ENCODE results near the gene GRID2.

GRID2 gene

GRCh38 chr4:92988301-92988700 lies 684.5 kb downstream of the GRID2 start:
- DNase-seq = no peak

- no peak for DNase-seq
Observed at GRCh38 chr4:92992758-92993157, 689.0 kb downstream of the GRID2 start.

- DNase-seq = no peak
Observed at GRCh38 chr4:92994727-92995126, 691.0 kb downstream of the GRID2 start.

GRCh38 chr4:92996533-92996932 lies 692.8 kb downstream of the GRID2 start:
- DNase-seq = no peak

- DNase-seq = no peak
Observed at GRCh38 chr4:93000910-93001309, 697.1 kb downstream of the GRID2 start.

- no peak for DNase-seq
Observed at GRCh38 chr4:93002240-93002639, 698.5 kb downstream of the GRID2 start.

- no peak for DNase-seq
Observed at GRCh38 chr4:93016350-93016749, 712.6 kb downstream of the GRID2 start.

- DNase-seq = no peak
Observed at GRCh38 chr4:93018243-93018642, 714.5 kb downstream of the GRID2 start.

- DNase-seq = no peak
Observed at GRCh38 chr4:93018806-93019205, 715.0 kb downstream of the GRID2 start.

GRCh38 chr4:93029769-93030168 lies 726.0 kb downstream of the GRID2 start:
- DNase-seq = no peak

- DNase-seq = no peak
Observed at GRCh38 chr4:93030670-93031069, 726.9 kb downstream of the GRID2 start.

GRCh38 chr4:93031431-93032098 lies 727.8 kb downstream of the GRID2 start:
- DNase-seq = no peak

GRCh38 chr4:93042746-93043145 lies 739.0 kb downstream of the GRID2 start:
- no peak for DNase-seq

GRCh38 chr4:93053140-93053539 lies 749.4 kb downstream of the GRID2 start:
- DNase-seq = no peak

GRCh38 chr4:93061826-93062225 lies 758.1 kb downstream of the GRID2 start:
- DNase-seq = no peak

GRCh38 chr4:93063325-93063724 lies 759.6 kb downstream of the GRID2 start:
- no peak for DNase-seq

GRCh38 chr4:93065790-93066189 lies 762.0 kb downstream of the GRID2 start:
- no peak for DNase-seq

GRCh38 chr4:93066749-93067148 lies 763.0 kb downstream of the GRID2 start:
- DNase-seq = no peak

- no peak for DNase-seq
Observed at GRCh38 chr4:93072292-93072691, 768.5 kb downstream of the GRID2 start.

GRCh38 chr4:93080316-93080715 lies 776.5 kb downstream of the GRID2 start:
- DNase-seq = no peak

GRCh38 chr4:93084599-93085305 lies 781.0 kb downstream of the GRID2 start:
- no peak for DNase-seq

GRCh38 chr4:93086356-93086755 lies 782.6 kb downstream of the GRID2 start:
- no peak for DNase-seq

- no peak for DNase-seq
Observed at GRCh38 chr4:93092765-93093164, 789.0 kb downstream of the GRID2 start.

GRCh38 chr4:93103042-93103441 lies 799.3 kb downstream of the GRID2 start:
- DNase-seq = no peak

GRCh38 chr4:93116624-93117023 lies 812.9 kb downstream of the GRID2 start:
- DNase-seq = no peak

Measured in inflammatory macrophage (primary cell).